ENCODE results near the gene NAA10.

DNA sequence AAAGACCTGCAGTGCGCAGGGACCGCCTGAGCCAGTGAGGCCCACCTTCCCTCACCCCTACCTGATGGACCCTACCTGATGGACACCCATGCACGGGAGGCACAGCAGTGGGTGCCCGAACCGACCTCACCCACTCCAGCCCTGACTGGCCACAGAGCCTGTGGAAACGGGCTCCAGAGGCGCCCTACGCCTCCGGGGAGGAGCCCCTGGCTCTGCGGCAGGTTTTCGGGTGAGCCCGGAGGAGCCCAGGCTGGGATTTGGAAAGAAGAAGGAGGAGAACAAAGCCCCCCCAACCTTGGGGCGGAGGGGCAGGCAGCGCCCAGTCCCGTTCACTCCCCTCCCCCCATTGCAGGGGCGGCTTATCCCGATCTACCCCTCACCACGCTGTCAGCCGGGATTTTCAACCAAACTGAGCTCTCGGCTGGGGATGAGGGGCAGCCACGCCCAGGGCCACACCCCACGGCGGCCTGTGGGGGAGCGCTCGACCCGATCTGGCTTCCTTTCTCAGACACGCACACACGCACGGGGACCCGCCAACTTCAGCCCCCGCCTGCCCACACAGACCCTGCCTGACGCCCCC lies 49.5 kb downstream of the NAA10 start:
- TF ChIP-seq CTCF (IDR thresholded peaks at IDR 0.05) (no peak), EP300 (IDR thresholded peaks at IDR 0.05) (no peak), POLR2A (IDR thresholded peaks at IDR 0.05) (no peak)

All from tibial nerve (tissue), 4 donors.